ENCODE results near the gene RAB3GAP2. TPM values are rescaled to one million over a fixed set of nuclear protein-coding genes. Genes with fewer than 3 reads are reported as not detected.
"Not testable (repeated sequence)": the region's sequence is repeated elsewhere in the genome, so short reads cannot be mapped to it uniquely, and the experiment has no call there.

Gene RAB3GAP2
- total and polyA plus RNA-seq, 2 donors from 2014 or later: 7.6 to 38.1 TPM

- intact Hi-C loops (cut with DNase I): no loop called here
- H3K4me3 ChIP-seq (ENCODE audit: low read length in 3 of 3): peak overlapping the region; percentile 89 to 98 (median 93)
- FAIRE-seq (no peak), DNase-seq (no peak)
- H3K9ac ChIP-seq (ENCODE audit: low read length in 3 of 3): peak overlapping the region; percentile 15 to 87 (median 86)
- no peaks in the 10 kb centered on the region for H3K9me3 ChIP-seq (ENCODE audit: control insufficient read depth in 2 of 3, insufficient read depth in 1 of 3, low read length in 3 of 3)
- peaks cover 3 to 12% (median 4%) of the 10 kb centered on the region in 3 donors for H3K4me1 ChIP-seq (ENCODE audit: control insufficient read depth in 2 of 3, insufficient read depth in 2 of 3, low read depth in 1 of 3, low read length in 3 of 3)
- no peaks in the 10 kb centered on the region for H3K36me3 ChIP-seq (ENCODE audit: control insufficient read depth in 2 of 3, insufficient read depth in 3 of 3, low read length in 3 of 3)
- peak overlapping the region; percentile 66 to 72 for H3K27ac ChIP-seq (ENCODE audit: low read depth in 2 of 2, low read length in 2 of 2)
- no peaks in the 10 kb centered on the region for H3K27me3 ChIP-seq (ENCODE audit: control insufficient read depth, insufficient read depth, low read length)
- TF ChIP-seq CTCF (IDR thresholded peaks at IDR 0.05; ENCODE audit: borderline replicate concordance, extremely low read depth, insufficient read depth): no peak
These were observed 513 bp upstream of the RAB3GAP2 start for GRCh38 chr1:220272841-220273090.

- no peak for FAIRE-seq
- intact Hi-C loops (cut with DNase I): no loop called here
- H3K27ac ChIP-seq (ENCODE audit: low read depth in 2 of 2, low read length in 2 of 2): peak overlapping the region; percentile 81 to 86
These were observed 577 bp downstream of the RAB3GAP2 start for GRCh38 chr1:220271706-220272046.

GRCh38 chr1:220269036-220269435 lies 3.2 kb downstream of the RAB3GAP2 start:
- H3K4me1 ChIP-seq (ENCODE audit: control insufficient read depth in 2 of 3, insufficient read depth in 2 of 3, low read depth in 1 of 3, low read length in 3 of 3): peaks cover 3 to 12% (median 4%) of the 10 kb centered on the region in 3 donors
- no peak for DNase-seq
- TF ChIP-seq CTCF (IDR thresholded peaks at IDR 0.05; ENCODE audit: borderline replicate concordance, extremely low read depth, insufficient read depth): no peak
- H3K9me3 ChIP-seq (ENCODE audit: control insufficient read depth in 2 of 3, insufficient read depth in 1 of 3, low read length in 3 of 3): no peaks in the 10 kb centered on the region
- H3K4me3 ChIP-seq (ENCODE audit: low read length in 3 of 3): no peak overlapping the region
- no peak overlapping the region for H3K9ac ChIP-seq (ENCODE audit: low read length in 3 of 3)
- intact Hi-C loops (cut with DNase I): no loop called here
- FAIRE-seq: no peak
- H3K36me3 ChIP-seq (ENCODE audit: control insufficient read depth in 2 of 3, insufficient read depth in 3 of 3, low read length in 3 of 3): no peaks in the 10 kb centered on the region
- H3K27ac ChIP-seq (ENCODE audit: low read depth in 2 of 2, low read length in 2 of 2): no peak overlapping the region
- no peaks in the 10 kb centered on the region for H3K27me3 ChIP-seq (ENCODE audit: control insufficient read depth, insufficient read depth, low read length)

More at GRCh38 chr1:220271706-220272046, 577 bp downstream of the RAB3GAP2 start:
- peaks cover 3 to 12% (median 4%) of the 10 kb centered on the region in 3 donors for H3K4me1 ChIP-seq (ENCODE audit: control insufficient read depth in 2 of 3, insufficient read depth in 2 of 3, low read depth in 1 of 3, low read length in 3 of 3)
- DNase-seq: peak in 1 of 5 donors; percentile 66
- H3K9ac ChIP-seq (ENCODE audit: low read length in 3 of 3): peak overlapping the region; percentile 87 to 97 (median 95)
- no peaks in the 10 kb centered on the region for H3K9me3 ChIP-seq (ENCODE audit: control insufficient read depth in 2 of 3, insufficient read depth in 1 of 3, low read length in 3 of 3)
- no peaks in the 10 kb centered on the region for H3K27me3 ChIP-seq (ENCODE audit: control insufficient read depth, insufficient read depth, low read length)
- H3K36me3 ChIP-seq (ENCODE audit: control insufficient read depth in 2 of 3, insufficient read depth in 3 of 3, low read length in 3 of 3): no peaks in the 10 kb centered on the region
- TF ChIP-seq CTCF (IDR thresholded peaks at IDR 0.05; ENCODE audit: borderline replicate concordance, extremely low read depth, insufficient read depth): no peak
- H3K4me3 ChIP-seq (ENCODE audit: low read length in 3 of 3): peak overlapping the region; percentile 89 to 98 (median 93)

GRCh38 chr1:220267630-220268029 lies 4.6 kb downstream of the RAB3GAP2 start:
- H3K27ac ChIP-seq (ENCODE audit: low read depth in 2 of 2, low read length in 2 of 2): no peak overlapping the region
- no peak overlapping the region for H3K9ac ChIP-seq (ENCODE audit: low read length in 3 of 3)
- H3K4me1 ChIP-seq (ENCODE audit: control insufficient read depth in 2 of 3, insufficient read depth in 2 of 3, low read depth in 1 of 3, low read length in 3 of 3): peaks cover 3 to 12% (median 4%) of the 10 kb centered on the region in 3 donors
- H3K27me3 ChIP-seq (ENCODE audit: control insufficient read depth, insufficient read depth, low read length): no peaks in the 10 kb centered on the region
- FAIRE-seq (no peak), DNase-seq (no peak)
- intact Hi-C loops (cut with DNase I): no loop called here
- no peaks in the 10 kb centered on the region for H3K36me3 ChIP-seq (ENCODE audit: control insufficient read depth in 2 of 3, insufficient read depth in 3 of 3, low read length in 3 of 3)
- no peak for TF ChIP-seq CTCF (IDR thresholded peaks at IDR 0.05; ENCODE audit: borderline replicate concordance, extremely low read depth, insufficient read depth)
- no peak overlapping the region for H3K4me3 ChIP-seq (ENCODE audit: low read length in 3 of 3)
- H3K9me3 ChIP-seq (ENCODE audit: control insufficient read depth in 2 of 3, insufficient read depth in 1 of 3, low read length in 3 of 3): peaks cover 0 to 1% (median 0%) of the 10 kb centered on the region in 3 donors

GRCh38 chr1:220260228-220260627 lies 12.0 kb downstream of the RAB3GAP2 start:
- H3K4me1 ChIP-seq (ENCODE audit: control insufficient read depth in 2 of 3, insufficient read depth in 2 of 3, low read depth in 1 of 3, low read length in 3 of 3); intact Hi-C loops (cut with DNase I); H3K36me3 ChIP-seq (ENCODE audit: control insufficient read depth in 2 of 3, insufficient read depth in 3 of 3, low read length in 3 of 3); H3K4me3 ChIP-seq (ENCODE audit: low read length in 3 of 3); DNase-seq; H3K27ac ChIP-seq (ENCODE audit: low read depth in 2 of 2, low read length in 2 of 2); H3K9ac ChIP-seq (ENCODE audit: low read length in 3 of 3); FAIRE-seq; H3K9me3 ChIP-seq (ENCODE audit: control insufficient read depth in 2 of 3, insufficient read depth in 1 of 3, low read length in 3 of 3); H3K27me3 ChIP-seq (ENCODE audit: control insufficient read depth, insufficient read depth, low read length): not testable (repeated sequence)

DNA sequence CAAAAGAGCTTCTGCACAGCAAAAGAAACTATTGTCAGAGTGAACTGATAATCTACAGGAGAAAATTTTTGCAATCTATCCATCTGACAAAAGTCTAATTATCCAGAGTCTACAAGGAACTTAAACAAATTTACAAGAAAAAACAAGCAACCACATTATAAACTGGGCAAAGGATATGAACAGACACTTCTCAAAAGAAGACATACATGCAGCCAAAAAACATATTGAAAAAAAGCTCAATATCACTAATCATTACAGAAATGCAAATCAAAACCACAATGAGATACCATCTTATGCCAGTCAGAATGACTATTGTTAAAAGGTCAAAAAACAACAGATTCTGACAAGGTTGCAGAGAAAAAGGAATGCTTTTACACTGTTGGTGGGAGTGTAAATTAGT lies 12.5 kb downstream of the RAB3GAP2 start:
- DNase-seq; H3K9me3 ChIP-seq (ENCODE audit: control insufficient read depth in 2 of 3, insufficient read depth in 1 of 3, low read length in 3 of 3); H3K27me3 ChIP-seq (ENCODE audit: control insufficient read depth, insufficient read depth, low read length); intact Hi-C loops (cut with DNase I); H3K4me3 ChIP-seq (ENCODE audit: low read length in 3 of 3); H3K27ac ChIP-seq (ENCODE audit: low read depth in 2 of 2, low read length in 2 of 2); H3K9ac ChIP-seq (ENCODE audit: low read length in 3 of 3); H3K4me1 ChIP-seq (ENCODE audit: control insufficient read depth in 2 of 3, insufficient read depth in 2 of 3, low read depth in 1 of 3, low read length in 3 of 3); H3K36me3 ChIP-seq (ENCODE audit: control insufficient read depth in 2 of 3, insufficient read depth in 3 of 3, low read length in 3 of 3); FAIRE-seq: not testable (repeated sequence)

Data from kidney (tissue), 14 donors.